ENCODE results near the gene PRSS2. TPM values are rescaled to one million over a fixed set of nuclear protein-coding genes. Genes with fewer than 3 reads are reported as not detected.

PRSS2 gene
- total and polyA plus RNA-seq, 2 donors (not counting 1 experiment from before 2014, with no cell fraction given), result not detected

GRCh38 chr7:142782922-142783900, 12.4 kb downstream of the PRSS2 start:
- DNase-seq (ENCODE audit: low read depth in 2 of 2), result peak; percentile 87 to 93

GRCh38 chr7:142784096-142784495, 13.3 kb downstream of the PRSS2 start:
- Histone ChIP-seq H3K79me2 (ENCODE audit: control insufficient read depth, insufficient read depth, low read length) (no peaks in the 10 kb centered on the region), H4K20me1 (ENCODE audit: control insufficient read depth, extremely low read depth, insufficient read depth, low read length) (no peaks in the 10 kb centered on the region), H3K4me1 (ENCODE audit: control insufficient read depth, extremely low read depth, insufficient read depth, low read length) (no peaks in the 10 kb centered on the region), H3K36me3 (ENCODE audit: control insufficient read depth, insufficient read depth, low read length) (no peaks in the 10 kb centered on the region), H3K4me3 (replicated peaks in 1 of 4; ENCODE audit: control extremely low read depth in 1 of 4, insufficient read depth in 1 of 4, low read depth in 3 of 4, low read length in 4 of 4) (no peak overlapping the region), H3K9ac (ENCODE audit: insufficient read depth, low read length) (no peak overlapping the region), H3K9me3 (ENCODE audit: control insufficient read depth, insufficient read depth, low read depth, low read length) (no peaks in the 10 kb centered on the region), H3K27ac (ENCODE audit: insufficient read depth, low read length) (no peak overlapping the region), H3K4me2 (ENCODE audit: extremely low read depth, insufficient read depth, low read length) (no peak overlapping the region), H2AFZ (ENCODE audit: low read length) (no peak overlapping the region), H3K27me3 (ENCODE audit: control insufficient read depth, insufficient read depth, low read length) (peaks cover 8% of the 10 kb centered on the region)
- TF ChIP-seq CTCF (conservative IDR thresholded peaks at IDR 0.05 in 1 of 2, IDR thresholded peaks at IDR 0.05 in 1 of 2; ENCODE audit: low read depth in 1 of 2, low read length in 2 of 2) (peak in 1 of 2 donors; percentile 7), EZH2 (IDR thresholded peaks at IDR 0.05; ENCODE audit: low read length, missing control alignments) (no peak)
- no peak for DNase-seq (ENCODE audit: low read depth in 2 of 2)

More at GRCh38 chr7:142782922-142783900, 12.4 kb downstream of the PRSS2 start:
- H3K27me3 ChIP-seq (ENCODE audit: control insufficient read depth, insufficient read depth, low read length), result peaks cover 3% of the 10 kb centered on the region
- H3K4me1 ChIP-seq (ENCODE audit: control insufficient read depth, extremely low read depth, insufficient read depth, low read length), result no peaks in the 10 kb centered on the region
- no peaks in the 10 kb centered on the region for H3K36me3 ChIP-seq (ENCODE audit: control insufficient read depth, insufficient read depth, low read length)
- no peaks in the 10 kb centered on the region for H4K20me1 ChIP-seq (ENCODE audit: control insufficient read depth, extremely low read depth, insufficient read depth, low read length)
- H3K9ac ChIP-seq (ENCODE audit: insufficient read depth, low read length), result no peak overlapping the region
- no peak overlapping the region for H3K27ac ChIP-seq (ENCODE audit: insufficient read depth, low read length)
- TF ChIP-seq EZH2 (IDR thresholded peaks at IDR 0.05; ENCODE audit: low read length, missing control alignments), result no peak
- peak; percentile 89 to 98 for TF ChIP-seq CTCF (conservative IDR thresholded peaks at IDR 0.05 in 1 of 2, IDR thresholded peaks at IDR 0.05 in 1 of 2; ENCODE audit: low read depth in 1 of 2, low read length in 2 of 2)
- H3K79me2 ChIP-seq (ENCODE audit: control insufficient read depth, insufficient read depth, low read length), result no peaks in the 10 kb centered on the region
- H3K4me2 ChIP-seq (ENCODE audit: extremely low read depth, insufficient read depth, low read length), result peak overlapping the region; percentile 53
- peak overlapping the region; percentile 2 to 60 (median 34) for H3K4me3 ChIP-seq (replicated peaks in 1 of 4; ENCODE audit: control extremely low read depth in 1 of 4, insufficient read depth in 1 of 4, low read depth in 3 of 4, low read length in 4 of 4)
- no peaks in the 10 kb centered on the region for H3K9me3 ChIP-seq (ENCODE audit: control insufficient read depth, insufficient read depth, low read depth, low read length)
- H2AFZ ChIP-seq (ENCODE audit: low read length), result peak overlapping the region; percentile 61

GRCh38 chr7:142784716-142785115, 13.9 kb downstream of the PRSS2 start:
- TF ChIP-seq CTCF (conservative IDR thresholded peaks at IDR 0.05 in 1 of 2, IDR thresholded peaks at IDR 0.05 in 1 of 2; ENCODE audit: low read depth in 1 of 2, low read length in 2 of 2), result no peak
- TF ChIP-seq EZH2 (IDR thresholded peaks at IDR 0.05; ENCODE audit: low read length, missing control alignments), result no peak
- Histone ChIP-seq H3K9me3 (ENCODE audit: control insufficient read depth, insufficient read depth, low read depth, low read length) (no peaks in the 10 kb centered on the region), H3K4me2 (ENCODE audit: extremely low read depth, insufficient read depth, low read length) (no peak overlapping the region), H3K27ac (ENCODE audit: insufficient read depth, low read length) (no peak overlapping the region), H4K20me1 (ENCODE audit: control insufficient read depth, extremely low read depth, insufficient read depth, low read length) (no peaks in the 10 kb centered on the region), H3K4me1 (ENCODE audit: control insufficient read depth, extremely low read depth, insufficient read depth, low read length) (no peaks in the 10 kb centered on the region), H3K79me2 (ENCODE audit: control insufficient read depth, insufficient read depth, low read length) (no peaks in the 10 kb centered on the region), H3K4me3 (replicated peaks in 1 of 4; ENCODE audit: control extremely low read depth in 1 of 4, insufficient read depth in 1 of 4, low read depth in 3 of 4, low read length in 4 of 4) (no peak overlapping the region), H2AFZ (ENCODE audit: low read length) (no peak overlapping the region), H3K36me3 (ENCODE audit: control insufficient read depth, insufficient read depth, low read length) (no peaks in the 10 kb centered on the region), H3K27me3 (ENCODE audit: control insufficient read depth, insufficient read depth, low read length) (peaks cover 8% of the 10 kb centered on the region), H3K9ac (ENCODE audit: insufficient read depth, low read length) (no peak overlapping the region)
- DNase-seq (ENCODE audit: low read depth in 2 of 2), result no peak
